HepG2 (cell line): ENCODE results near the gene RHOT2. TPM values are rescaled to one million over a fixed set of nuclear protein-coding genes. Genes with fewer than 3 reads are reported as not detected.

Experiments
- AGO1 ChIP-seq: fragments of 200-400 bp; formaldehyde crosslinking; IDR thresholded peaks from 2 replicates; pipeline ENCODE4 v1.6.1; 2017; ENCODE audit warnings: mild to moderate bottlenecking, low read depth, low read length, moderate library complexity; ENCODE audit not compliant: poor library complexity, severe bottlenecking
- AGO2 ChIP-seq: fragments of 200-400 bp; formaldehyde crosslinking; optimal IDR thresholded peaks from 2 replicates; pipeline ENCODE3; 2017; ENCODE audit warnings: mild to moderate bottlenecking, low read depth, low read length, moderate library complexity
- AKAP8 ChIP-seq: sonication (generic); formaldehyde crosslinking; IDR thresholded peaks from 2 replicates; pipeline ENCODE4 v1.5.1; 2020; ENCODE audit warnings: mild to moderate bottlenecking, missing genetic modification reagents
- ATAD3A ChIP-seq: sonication (generic); formaldehyde crosslinking; IDR thresholded peaks from 2 replicates; pipeline ENCODE4 v1.4.0; 2020; ENCODE audit warnings: missing genetic modification reagents
- CEBPG ChIP-seq: IDR thresholded peaks from 2 replicates; pipeline ENCODE4 v1.6.1; 2016
- FOXK2 ChIP-seq: fragments of 450-650 bp; IDR thresholded peaks from 2 replicates; pipeline ENCODE4 v1.6.1; 2016
- HIVEP1 ChIP-seq: sonication (generic); formaldehyde crosslinking; IDR thresholded peaks from 2 replicates; pipeline ENCODE4 v1.4.0; 2020; ENCODE audit warnings: mild to moderate bottlenecking, missing genetic modification reagents
- KLF12 ChIP-seq: sonication (generic); formaldehyde crosslinking; IDR thresholded peaks from 2 replicates; pipeline ENCODE4 v1.4.0; 2020; ENCODE audit warnings: missing genetic modification reagents, borderline replicate concordance
- PCBP1 ChIP-seq: fragments of 200-400 bp; formaldehyde crosslinking; IDR thresholded peaks from 2 replicates; pipeline ENCODE4 v1.6.1; 2017; ENCODE audit warnings: mild to moderate bottlenecking, low read depth, low read length, borderline replicate concordance
- PHF5A ChIP-seq: IDR thresholded peaks from one replicate; pipeline ENCODE4 v1.6.1; 2018; ENCODE audit warnings: low read depth, missing genetic modification reagents; ENCODE audit not compliant: unreplicated experiment
- SNAI1 ChIP-seq: sonication (generic); formaldehyde crosslinking; IDR thresholded peaks from 2 replicates; pipeline ENCODE4 v1.5.0; 2020; ENCODE audit warnings: mild to moderate bottlenecking, missing genetic modification reagents, borderline replicate concordance
- TBL1XR1 ChIP-seq: fragments of 150-350 bp; IDR thresholded peaks from 2 replicates; pipeline ENCODE4 v1.6.1; 2014; ENCODE audit warnings: borderline replicate concordance, low read length; ENCODE audit not compliant: partially characterized antibody
- ZFP41 ChIP-seq: sonication (generic); formaldehyde crosslinking; IDR thresholded peaks from 2 replicates; pipeline ENCODE4 v1.4.0; 2020; ENCODE audit warnings: mild to moderate bottlenecking, missing genetic modification reagents, borderline replicate concordance
- ZNF343 ChIP-seq: sonication (generic); formaldehyde crosslinking; IDR thresholded peaks from 2 replicates; pipeline ENCODE4 v1.4.0; 2020; ENCODE audit warnings: mild to moderate bottlenecking, missing genetic modification reagents
- ZNF430 ChIP-seq: sonication (generic); formaldehyde crosslinking; IDR thresholded peaks from 2 replicates; pipeline ENCODE4 v1.9.0; 2021; ENCODE audit warnings: mild to moderate bottlenecking, missing genetic modification reagents
- ZNF451 ChIP-seq: sonication (generic); formaldehyde crosslinking; IDR thresholded peaks from 2 replicates; pipeline ENCODE4 v1.5.0; 2020; ENCODE audit warnings: mild to moderate bottlenecking, missing genetic modification reagents
- ZNF543 ChIP-seq: sonication (generic); formaldehyde crosslinking; IDR thresholded peaks from 2 replicates; pipeline ENCODE4 v1.4.0; 2020; ENCODE audit warnings: mild to moderate bottlenecking, missing genetic modification reagents
- ZNF563 ChIP-seq: sonication (generic); formaldehyde crosslinking; IDR thresholded peaks from 2 replicates; pipeline ENCODE4 v1.8.0; 2022; ENCODE audit warnings: mild to moderate bottlenecking, moderate library complexity, missing genetic modification reagents
- ZNF678 ChIP-seq: sonication (generic); formaldehyde crosslinking; IDR thresholded peaks from 2 replicates; pipeline ENCODE4 v1.4.0; 2020; ENCODE audit warnings: mild to moderate bottlenecking, missing genetic modification reagents
- ZNF772 ChIP-seq: sonication (generic); formaldehyde crosslinking; IDR thresholded peaks from 2 replicates; pipeline ENCODE4 v1.5.0; 2020; ENCODE audit warnings: mild to moderate bottlenecking, missing genetic modification reagents
- polyA plus RNA-seq, 8 experiments: library from polyadenylated mRNA; depleted of rRNA in 3 of 8; stranded (reverse) in 7 of 8; unstranded in 1 of 8; fragments of >200 nt; fragmentation: Illumina TruSeq in 4 of 8; extraction: Trizol in 4 of 8; gene quantifications; 2 replicates each; pipeline versions ENCODE4 v1.2.1 to v1.2.3, GENCODE V29; 2011 to 2016; ENCODE audit warnings: low read depth in 4 of 8, missing spikeins in 1 of 8, mixed read lengths in 1 of 8; ENCODE audit not compliant: insufficient read depth in 1 of 8
- total RNA-seq, 5 experiments: library from RNA; depleted of rRNA; stranded (reverse); fragments of >200 nt; fragmentation: Illumina TruSeq; extraction: Trizol; gene quantifications; 2 replicates each; pipeline ENCODE4 v1.2.3, GENCODE V29; 2016; ENCODE audit warnings: low read depth in 1 of 5
- TF ChIP-seq, protein P1 (sequence below), 2 experiments: sonication (generic) in 1 of 2; formaldehyde crosslinking in 1 of 2; IDR thresholded peaks; 2 replicates each; pipeline versions ENCODE4 v1.5.1 to v1.6.1; 2011 to 2020; ENCODE audit warnings: borderline replicate concordance in 1 of 2, low read depth in 1 of 2, low read length in 1 of 2, mild to moderate bottlenecking in 1 of 2, missing genetic modification reagents in 1 of 2, moderate library complexity in 1 of 2
- TF ChIP-seq, protein P2 (sequence below): sonication (generic); formaldehyde crosslinking; IDR thresholded peaks from 2 replicates; pipeline ENCODE4 v1.4.0; 2020; ENCODE audit warnings: missing genetic modification reagents; ENCODE audit errors: not compliant biosample characterization
- TF ChIP-seq, protein P3 (sequence below): sonication (generic); formaldehyde crosslinking; IDR thresholded peaks from 2 replicates; pipeline ENCODE4 v1.4.0; 2020; ENCODE audit warnings: missing genetic modification reagents, low read depth, mild to moderate bottlenecking, borderline replicate concordance
- TF ChIP-seq, protein P4 (sequence below): IDR thresholded peaks from 2 replicates; pipeline ENCODE4 v1.6.1; 2012; ENCODE audit warnings: inconsistent platforms

Gene RHOT2
- total and polyA plus RNA-seq, 2 of the 13 experiments (the other 11 are each of a cell fraction or from before 2014, with no cell fraction given): 63.6 to 76.9 TPM

DNA sequence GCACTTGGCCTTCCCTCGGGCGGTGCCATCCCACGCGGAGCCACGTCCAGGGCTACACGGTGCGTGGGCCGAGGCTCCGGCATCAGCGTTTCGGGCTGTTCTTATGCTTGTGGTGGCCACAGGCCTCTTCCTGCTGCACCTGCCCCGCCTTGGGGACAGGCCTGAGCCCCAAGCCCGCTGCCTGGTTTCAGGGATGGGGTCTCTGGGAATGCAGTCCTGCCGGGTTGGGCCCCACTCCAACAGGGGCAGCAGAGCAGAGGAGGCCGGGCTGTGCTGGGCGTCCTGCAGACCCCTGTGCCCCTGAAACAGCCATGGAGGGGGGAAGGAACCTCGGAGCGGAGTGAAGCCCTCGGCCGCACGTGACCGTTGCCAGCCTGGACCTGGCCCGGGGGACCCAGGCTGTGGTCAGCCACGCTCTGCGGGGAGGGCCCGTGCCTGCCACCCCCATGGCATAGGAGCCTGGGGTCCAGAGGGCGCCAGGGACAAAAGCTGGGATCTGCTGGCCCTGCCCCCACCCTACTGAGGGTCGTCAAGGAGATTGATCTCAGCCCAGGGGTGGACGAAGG lies 37.6 kb upstream of the RHOT2 start (continued):
- TF ChIP-seq, protein P1, sequence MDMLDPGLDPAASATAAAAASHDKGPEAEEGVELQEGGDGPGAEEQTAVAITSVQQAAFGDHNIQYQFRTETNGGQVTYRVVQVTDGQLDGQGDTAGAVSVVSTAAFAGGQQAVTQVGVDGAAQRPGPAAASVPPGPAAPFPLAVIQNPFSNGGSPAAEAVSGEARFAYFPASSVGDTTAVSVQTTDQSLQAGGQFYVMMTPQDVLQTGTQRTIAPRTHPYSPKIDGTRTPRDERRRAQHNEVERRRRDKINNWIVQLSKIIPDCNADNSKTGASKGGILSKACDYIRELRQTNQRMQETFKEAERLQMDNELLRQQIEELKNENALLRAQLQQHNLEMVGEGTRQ (IDR thresholded peaks at IDR 0.05; ENCODE audit: low read depth, low read length): no peak
- TF ChIP-seq, protein P1 (CRISPR knock-in tag; IDR thresholded peaks at IDR 0.05; ENCODE audit: borderline replicate concordance): peak; percentile 87; the same call in 1 of the 2 replicates
- TF ChIP-seq ZNF430 (CRISPR knock-in tag) (no peak), ZNF543 (CRISPR knock-in tag) (peak; percentile 84; the same call in 1 of the 2 replicates), TBL1XR1 (no peak), ZNF451 (CRISPR knock-in tag) (peak; percentile 39; the same call in 1 of the 2 replicates), CEBPG (CRISPR knock-in tag) (no peak), AGO1 (peak; percentile 0), ZNF678 (0 out of 2 replicates have a peak, but pooled peaks have one; percentile 26), PCBP1 (0 out of 2 replicates have a peak, but pooled peaks have one; percentile 14), PHF5A (CRISPR knock-in tag) (no peak), ZNF772 (CRISPR knock-in tag) (no peak), FOXK2 (no peak), AGO2 (peak; percentile 78), ZNF563 (CRISPR knock-in tag) (no peak), KLF12 (CRISPR knock-in tag) (0 out of 2 replicates have a peak, but pooled peaks have one; percentile 75), ZNF343 (peak; percentile 85; the same call in 1 of the 2 replicates), AKAP8 (peak; percentile 49; the same call in 1 of the 2 replicates), ZFP41 (no peak), SNAI1 (CRISPR knock-in tag) (peak; percentile 83; the same call in 1 of the 2 replicates), HIVEP1 (CRISPR knock-in tag) (no peak; the same call in none of the 2 replicates), ATAD3A (CRISPR knock-in tag) (no peak)
- TF ChIP-seq, protein P2, sequence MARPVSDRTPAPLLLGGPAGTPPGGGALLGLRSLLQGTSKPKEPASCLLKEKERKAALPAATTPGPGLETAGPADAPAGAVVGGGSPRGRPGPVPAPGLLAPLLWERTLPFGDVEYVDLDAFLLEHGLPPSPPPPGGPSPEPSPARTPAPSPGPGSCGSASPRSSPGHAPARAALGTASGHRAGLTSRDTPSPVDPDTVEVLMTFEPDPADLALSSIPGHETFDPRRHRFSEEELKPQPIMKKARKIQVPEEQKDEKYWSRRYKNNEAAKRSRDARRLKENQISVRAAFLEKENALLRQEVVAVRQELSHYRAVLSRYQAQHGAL (CRISPR knock-in tag): peak; percentile 41
- TF ChIP-seq, protein P3, sequence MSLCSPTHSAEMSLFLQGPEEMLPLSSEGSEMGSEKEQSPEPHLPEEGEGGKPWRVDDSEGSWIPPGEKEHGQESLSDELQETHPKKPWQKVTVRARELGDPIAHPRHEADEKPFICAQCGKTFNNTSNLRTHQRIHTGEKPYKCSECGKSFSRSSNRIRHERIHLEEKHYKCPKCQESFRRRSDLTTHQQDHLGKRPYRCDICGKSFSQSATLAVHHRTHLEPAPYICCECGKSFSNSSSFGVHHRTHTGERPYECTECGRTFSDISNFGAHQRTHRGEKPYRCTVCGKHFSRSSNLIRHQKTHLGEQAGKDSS: no peak
- TF ChIP-seq, protein P4, sequence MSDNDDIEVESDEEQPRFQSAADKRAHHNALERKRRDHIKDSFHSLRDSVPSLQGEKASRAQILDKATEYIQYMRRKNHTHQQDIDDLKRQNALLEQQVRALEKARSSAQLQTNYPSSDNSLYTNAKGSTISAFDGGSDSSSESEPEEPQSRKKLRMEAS: peak; percentile 79
